ENCODE results near the gene POC1B.

POC1B gene

DNA sequence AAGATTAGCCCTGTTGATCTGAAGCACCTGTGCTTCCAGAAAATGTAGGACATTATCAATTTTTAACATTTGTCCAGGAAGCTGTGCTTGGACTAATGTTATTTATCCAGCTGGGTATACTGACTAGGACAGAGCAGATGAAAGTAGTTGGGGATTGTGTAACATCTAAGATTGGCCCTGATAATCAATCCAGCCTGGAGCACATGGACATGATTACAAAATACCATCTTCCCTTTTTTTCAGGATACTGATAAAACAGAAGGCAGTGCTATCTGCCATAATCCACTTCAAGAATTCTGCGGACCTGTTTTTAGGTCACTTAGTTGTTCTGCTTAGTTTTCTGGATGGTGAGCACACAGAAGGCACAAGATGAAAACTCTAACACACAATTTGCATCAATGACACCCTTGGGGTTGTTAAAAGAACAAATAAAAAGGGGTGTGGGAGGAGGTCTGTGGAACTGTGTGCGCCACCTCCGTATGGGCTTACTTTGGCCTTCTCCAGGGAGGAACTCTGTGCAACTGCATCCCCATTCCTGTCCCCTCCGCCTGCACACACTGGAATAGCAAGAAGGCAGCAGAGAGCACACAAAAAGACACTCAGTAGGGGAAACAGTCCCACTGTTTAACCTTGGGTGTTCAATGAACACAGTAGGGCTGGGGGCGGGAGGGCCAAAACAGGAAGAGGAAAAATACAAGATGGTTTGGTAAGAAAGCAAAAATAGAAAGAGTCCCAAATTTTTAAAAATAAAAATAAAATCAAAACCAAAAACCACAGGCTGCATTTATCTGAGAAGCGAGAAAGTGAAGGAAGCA lies 142.4 kb downstream of the POC1B start:
- DNase-seq = no peak

DNA sequence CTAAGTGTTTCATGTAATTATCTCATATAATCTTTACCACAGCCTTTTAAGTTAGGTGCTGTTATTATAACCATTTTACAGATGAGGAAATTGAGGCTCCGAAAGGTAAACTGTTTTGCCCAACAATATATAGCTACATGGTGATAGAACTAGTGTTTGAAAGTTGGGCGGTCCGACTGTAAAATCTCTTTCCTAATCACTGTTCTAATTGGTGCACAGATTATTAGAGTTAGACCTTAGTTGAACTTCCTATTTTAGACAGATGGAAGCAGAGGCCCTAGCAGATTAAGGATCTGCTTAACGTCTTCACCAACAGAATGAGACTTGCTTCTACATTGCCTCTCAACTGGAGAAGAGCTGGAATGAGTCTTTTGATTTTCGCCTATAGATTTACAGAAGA lies 143.5 kb downstream of the POC1B start:
- DNase-seq = no peak

DNA sequence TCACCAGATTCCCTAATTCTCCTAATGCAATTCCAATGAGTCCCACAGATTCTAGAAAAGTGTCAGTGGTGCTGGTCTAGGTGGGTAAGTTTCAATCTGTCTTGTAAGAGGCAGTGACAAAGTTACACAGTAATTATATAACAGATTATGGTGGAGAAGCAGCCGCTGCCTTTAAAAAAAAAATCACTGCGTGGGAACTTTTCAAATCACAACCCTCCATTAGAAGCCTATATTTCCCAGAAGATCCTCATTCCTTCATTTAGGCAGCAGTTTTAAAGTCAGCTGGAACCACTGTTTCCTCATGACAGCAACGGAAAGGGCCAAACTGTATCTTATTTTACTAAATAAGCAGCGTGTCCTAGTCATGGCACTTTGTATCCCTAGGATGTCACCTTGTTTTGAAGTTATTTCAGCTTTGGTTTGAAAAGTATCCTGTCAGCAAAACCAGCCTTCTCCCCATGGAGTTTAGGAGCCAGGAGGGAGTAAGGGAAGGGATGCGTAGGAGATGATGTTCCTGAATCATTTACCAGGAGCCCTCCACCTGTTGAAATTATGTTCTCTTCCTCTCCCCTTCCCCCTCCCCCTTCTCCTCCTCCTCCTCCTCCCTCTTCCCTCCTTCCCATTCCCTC lies 145.9 kb downstream of the POC1B start:
- DNase-seq = no peak

DNA sequence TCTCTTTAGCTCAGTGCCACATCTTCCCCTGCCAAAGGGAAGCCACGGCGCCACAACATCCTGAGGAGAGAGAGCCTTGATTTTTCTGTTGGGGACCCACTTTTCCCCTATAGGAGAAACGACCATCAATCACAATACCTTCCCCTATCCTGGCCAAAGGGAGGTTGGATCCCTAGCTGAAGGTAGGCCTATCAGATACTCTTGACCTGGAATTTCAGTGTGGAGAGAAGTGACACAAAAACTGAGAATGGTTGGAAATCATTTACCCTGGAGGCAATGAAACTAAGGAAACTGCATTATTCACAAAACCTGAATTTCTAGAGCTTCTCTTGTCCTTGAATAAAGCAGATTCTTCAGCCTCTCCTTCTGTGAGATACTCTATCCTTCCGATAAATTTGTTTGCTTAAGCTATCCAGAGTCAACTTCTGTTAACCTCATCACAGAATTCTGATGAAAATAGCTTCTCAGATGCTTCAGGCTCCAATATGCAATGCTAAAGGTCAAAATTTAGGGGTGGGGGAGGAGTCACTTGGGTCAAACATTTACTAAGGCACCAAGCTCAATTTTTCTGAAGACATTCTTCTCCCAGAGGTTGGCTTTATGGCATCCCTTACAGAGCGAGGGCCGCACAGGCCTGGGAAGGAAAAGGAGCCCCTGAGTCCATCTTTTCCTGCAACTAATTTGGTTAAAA lies 146.6 kb downstream of the POC1B start:
- DNase-seq = no peak

DNA sequence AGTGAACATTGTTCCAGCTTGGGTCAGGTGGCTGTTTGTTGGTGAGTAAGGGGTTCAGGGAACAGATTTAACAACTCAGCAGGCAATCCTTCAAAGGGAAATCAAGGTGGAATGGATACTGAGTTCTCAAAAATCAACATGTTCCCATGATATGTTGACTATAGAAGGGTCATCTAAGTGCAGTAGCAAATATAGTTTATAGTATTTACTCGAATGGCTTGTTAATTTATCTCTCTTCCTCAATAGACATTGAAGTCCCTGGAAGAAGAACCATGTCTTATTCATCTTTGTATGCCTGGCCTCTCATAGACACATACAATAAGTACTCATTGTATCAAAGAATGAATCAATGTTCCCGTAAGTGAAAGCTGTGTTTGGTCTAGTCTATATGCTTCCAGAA lies 149.0 kb downstream of the POC1B start:
- DNase-seq = no peak

DNA sequence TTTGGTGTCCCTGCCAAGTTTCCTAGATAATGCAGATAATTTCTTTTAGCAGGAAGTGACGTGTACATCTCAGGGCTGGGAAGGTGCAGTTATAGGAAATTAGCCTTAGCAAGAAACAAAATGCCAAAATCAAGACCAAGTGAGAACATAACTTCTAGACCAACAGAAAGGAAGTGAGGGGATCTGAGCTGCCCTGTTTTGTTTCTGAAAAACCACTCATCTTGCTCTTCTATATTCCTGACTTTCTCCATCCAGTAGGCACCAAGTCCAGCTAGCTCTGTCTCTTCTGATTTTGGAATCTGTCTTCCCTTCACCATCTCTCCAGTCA lies 149.7 kb downstream of the POC1B start:
- no peak for DNase-seq

DNA sequence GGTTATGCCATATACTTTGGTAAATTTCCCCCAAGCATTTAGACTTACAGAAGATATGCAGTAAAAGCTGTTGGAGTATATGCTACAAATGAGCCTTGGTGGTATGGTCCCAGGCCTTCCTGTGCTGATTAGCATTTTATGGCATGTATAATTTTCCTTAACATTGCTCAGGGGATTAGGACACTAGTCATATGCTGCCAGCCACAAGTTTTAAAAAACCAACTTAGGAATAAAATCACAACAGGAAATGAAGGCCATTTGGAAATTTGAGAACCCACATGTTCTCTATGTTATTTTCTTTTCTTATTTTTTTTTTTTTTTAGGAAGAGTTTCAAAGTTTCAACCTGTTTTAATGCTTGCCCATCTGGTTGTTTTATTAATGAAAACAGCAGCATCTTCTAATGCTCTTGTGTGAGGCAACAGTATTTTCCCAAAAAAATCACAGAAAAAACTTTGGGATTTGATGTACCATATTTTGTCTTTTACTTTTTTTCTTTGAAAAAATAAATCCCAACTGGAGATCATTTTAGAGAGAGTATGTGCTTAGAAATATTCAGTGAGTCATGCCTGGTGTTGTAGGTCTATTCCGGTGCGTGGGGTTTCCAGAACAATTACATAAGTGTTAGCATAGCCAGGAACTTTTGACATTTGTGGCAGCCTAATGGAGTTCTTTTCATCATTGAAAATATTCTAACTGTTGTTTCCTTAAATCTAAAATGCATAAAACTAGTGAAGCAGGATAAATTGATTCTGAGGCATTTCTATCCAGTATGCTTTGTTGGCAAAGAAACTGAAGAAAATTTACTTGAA lies 151.9 kb downstream of the POC1B start:
- DNase-seq = no peak

DNA sequence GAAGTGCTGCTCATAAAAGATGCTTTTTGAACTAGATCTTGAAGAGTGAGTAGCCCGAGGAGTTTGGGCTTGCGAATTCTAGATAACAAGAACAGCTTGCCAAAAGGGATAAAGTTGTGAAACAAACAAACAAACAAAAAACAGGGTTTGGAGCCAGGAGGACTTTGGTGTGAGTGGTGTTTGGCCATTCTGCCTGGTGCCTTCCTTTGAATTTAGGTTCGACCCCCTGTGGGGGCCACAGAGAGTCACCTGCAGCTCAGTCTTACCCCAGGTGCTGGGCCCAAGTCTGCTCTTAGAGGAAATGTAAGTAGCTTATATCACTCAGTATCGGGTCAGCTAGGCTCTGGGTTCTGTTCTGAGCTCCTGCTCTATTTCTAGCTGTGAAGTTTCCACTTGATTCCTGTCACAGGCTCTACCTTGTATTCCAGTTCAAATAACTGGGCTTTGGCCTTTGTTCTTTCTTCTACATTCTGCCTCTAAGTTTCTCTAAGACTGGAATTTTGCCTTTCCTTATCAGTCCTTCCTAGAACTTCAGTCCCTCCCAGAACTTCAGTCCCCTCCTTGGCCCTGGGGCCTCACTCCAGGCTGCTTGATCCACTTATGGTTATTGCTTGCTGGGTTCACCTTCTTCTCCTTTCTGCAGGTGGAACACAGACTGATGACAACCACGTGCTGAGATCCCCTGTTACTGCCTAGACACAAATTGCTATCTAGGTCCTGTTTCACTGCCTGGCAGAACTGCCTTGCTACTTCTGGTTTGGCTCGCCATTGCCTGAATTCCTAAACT lies 153.1 kb downstream of the POC1B start:
- no peak for DNase-seq

DNA sequence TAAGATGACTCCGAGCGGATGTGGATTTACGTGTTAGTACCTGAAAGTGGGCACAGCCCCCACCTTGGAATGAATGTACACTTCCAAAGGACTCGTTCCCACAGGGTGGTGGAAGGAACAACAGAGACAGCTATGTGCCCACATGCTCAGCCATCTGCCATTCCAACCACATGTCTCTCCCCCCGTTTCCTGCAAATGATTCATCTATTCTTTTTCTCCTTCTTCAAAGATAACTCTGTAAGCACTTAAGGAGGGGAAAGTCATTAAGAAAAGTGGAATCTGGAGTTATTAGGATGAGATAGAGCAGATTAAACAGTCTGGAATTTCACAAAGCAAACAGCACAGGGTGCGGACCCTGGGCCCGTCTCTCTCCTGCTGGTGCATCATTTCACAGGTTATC lies 155.0 kb downstream of the POC1B start:
- DNase-seq = peak; percentile 20 to 63

DNA sequence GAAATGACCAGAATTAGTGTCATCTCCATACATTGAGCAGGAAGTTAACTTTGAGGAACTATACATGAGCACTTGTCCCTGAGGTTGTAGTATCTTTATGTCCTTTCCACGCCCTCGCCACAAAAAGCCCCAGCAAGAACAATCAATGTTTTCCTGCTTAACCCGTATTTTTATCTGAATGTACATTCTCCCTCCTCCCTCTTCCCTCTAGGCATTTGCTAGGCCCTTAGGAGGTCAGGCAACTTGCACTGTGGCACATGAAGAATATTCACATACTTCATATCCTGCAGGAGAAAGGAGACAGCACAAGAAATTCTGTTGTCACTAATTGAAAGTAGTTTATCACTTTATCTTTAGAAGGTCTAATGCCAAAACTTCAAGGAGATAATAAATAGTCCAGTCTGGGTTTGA lies 155.4 kb downstream of the POC1B start:
- no peak for DNase-seq

Measured in NCI-H524 (cell line).